NOMO-1 treated with dmso at 0.1 percent for 144 hours (cell line): ENCODE results near the gene LIMS1.
"Not testable (repeated sequence)": the region's sequence is repeated elsewhere in the genome, so short reads cannot be mapped to it uniquely, and the experiment has no call there.

Experiments
- DNase-seq: peaks from one replicate; lab custom pipeline; 2025; ENCODE audit not compliant: unreplicated experiment; lab: John Stamatoyannopoulos, UW

The LIMS1 gene

GRCh38 chr2:108657517-108657916 is 123.2 kb downstream of the LIMS1 start:
- DNase-seq = peak; percentile 11

GRCh38 chr2:108658553-108658952 is 124.3 kb downstream of the LIMS1 start:
- DNase-seq = not testable (repeated sequence)

GRCh38 chr2:108661493-108661892 is 127.2 kb downstream of the LIMS1 start:
- DNase-seq = not testable (repeated sequence)

GRCh38 chr2:108662207-108662612 is 127.9 kb downstream of the LIMS1 start:
- DNase-seq = not testable (repeated sequence)

DNA sequence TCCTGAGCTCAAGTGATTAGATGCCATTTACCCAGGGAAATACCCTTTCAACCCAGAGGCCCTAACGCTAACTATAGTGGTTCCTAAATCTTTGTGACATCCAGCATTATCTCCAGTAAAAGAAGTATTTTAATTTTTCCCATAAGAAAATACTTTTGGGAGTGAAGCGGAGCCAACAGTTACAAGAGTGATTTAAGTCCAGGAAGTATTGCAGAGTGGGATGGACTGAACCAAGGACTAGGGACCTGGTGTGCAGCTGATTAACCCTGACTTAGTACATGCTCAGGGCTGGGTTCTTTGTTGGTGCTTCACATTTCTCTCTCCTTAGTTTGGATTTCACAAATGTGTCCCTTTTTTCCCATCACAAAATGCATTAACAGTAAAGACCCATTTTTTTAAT is 129.1 kb downstream of the LIMS1 start:
- not testable (repeated sequence) for DNase-seq

- DNase-seq = not testable (repeated sequence)
Measured at GRCh38 chr2:108664089-108664488, 129.8 kb downstream of the LIMS1 start.

DNA sequence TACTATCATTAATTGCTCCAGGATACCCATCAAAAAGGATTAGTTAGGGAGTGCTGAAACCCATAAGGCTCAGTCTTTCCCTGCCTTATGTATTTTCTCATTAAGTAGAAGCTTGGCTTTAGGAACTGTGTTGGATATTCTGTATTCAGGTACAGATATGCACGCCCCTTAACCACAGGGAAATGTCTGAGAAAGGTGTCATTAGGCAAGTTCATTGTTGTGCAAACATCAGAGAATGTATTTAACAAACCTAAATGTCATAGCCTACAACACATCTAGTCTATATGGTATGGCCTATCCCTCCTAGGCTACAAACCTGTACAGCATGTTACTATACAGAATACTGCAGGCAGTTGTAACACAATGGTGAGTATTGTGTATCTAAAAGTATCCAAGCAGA is 130.7 kb downstream of the LIMS1 start:
- DNase-seq = not testable (repeated sequence)

- DNase-seq = not testable (repeated sequence)
Measured at GRCh38 chr2:108665975-108666374, 131.7 kb downstream of the LIMS1 start.

- not testable (repeated sequence) for DNase-seq
Measured at GRCh38 chr2:108667140-108667539, 132.9 kb downstream of the LIMS1 start.

DNA sequence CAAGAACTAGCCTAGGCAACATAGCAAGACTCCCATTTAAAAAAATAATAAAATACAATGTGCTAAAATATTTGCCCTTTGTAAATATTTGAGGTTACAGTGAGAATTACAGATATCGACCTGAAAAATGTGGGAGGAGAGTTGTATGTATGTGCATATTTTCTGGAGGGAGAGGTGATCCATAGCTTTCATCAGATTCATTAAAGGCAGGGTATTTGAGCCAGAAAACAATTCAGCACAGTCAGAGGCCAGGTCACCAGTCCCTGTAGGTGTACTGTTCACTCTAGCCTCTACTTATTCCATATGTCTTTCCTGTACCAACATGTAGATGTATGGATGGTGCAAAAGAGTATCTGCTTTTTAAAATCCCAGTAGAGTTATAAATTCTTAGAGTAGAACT is 136.0 kb downstream of the LIMS1 start:
- not testable (repeated sequence) for DNase-seq

DNA sequence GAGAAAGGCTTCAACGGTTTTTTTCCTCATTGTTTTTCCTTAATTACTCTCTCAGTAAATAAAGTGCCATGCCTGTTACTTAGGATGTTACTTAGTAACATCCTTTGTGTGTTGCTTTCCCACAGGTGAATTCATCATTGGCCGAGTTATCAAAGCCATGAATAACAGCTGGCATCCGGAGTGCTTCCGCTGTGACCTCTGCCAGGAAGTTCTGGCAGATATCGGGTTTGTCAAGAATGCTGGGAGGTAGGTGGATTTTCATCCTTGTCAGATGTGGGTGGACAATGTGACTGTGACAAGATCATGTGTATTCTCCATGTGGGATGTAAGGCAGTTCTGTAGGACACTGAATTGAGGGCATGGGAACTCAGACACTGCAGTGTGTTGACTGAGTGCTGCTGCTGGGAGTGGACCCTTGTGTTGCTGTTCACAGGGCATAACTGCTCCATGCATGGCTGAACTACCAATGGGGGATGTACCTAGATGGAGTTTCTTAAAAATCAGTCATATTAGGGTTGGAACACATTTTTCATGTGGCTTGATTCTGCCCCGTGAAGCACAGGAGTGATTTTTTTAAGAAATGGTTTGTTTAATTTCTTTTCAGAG is 138.0 kb downstream of the LIMS1 start:
- DNase-seq = not testable (repeated sequence)

- not testable (repeated sequence) for DNase-seq
Measured at GRCh38 chr2:108676522-108676921, 142.3 kb downstream of the LIMS1 start.

DNA sequence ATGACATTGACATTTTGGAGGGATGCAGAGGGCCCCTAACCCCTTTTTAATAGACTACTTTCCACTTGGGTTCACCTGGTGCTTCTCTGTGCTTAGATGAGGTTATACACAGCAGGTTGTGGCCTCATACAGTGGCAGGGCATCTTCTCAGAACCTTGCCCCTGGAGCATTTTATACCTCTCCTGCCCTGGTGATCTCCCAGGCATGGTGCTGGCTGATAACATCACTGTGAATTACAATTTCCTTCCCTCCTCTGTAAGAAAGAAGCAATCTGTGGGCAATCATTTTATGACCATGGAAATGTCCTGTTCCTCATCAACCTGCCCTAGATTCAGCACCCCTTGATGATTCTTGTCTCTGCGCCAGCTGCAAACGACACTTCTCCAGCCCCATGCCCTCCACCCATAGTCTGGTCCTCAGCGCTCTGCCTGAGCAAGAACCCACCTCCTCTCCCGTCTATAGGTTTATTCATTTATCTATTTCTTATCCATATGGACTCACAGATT is 143.0 kb downstream of the LIMS1 start:
- DNase-seq = not testable (repeated sequence)

GRCh38 chr2:108678198-108678651 is 144.0 kb downstream of the LIMS1 start:
- DNase-seq = not testable (repeated sequence)

DNA sequence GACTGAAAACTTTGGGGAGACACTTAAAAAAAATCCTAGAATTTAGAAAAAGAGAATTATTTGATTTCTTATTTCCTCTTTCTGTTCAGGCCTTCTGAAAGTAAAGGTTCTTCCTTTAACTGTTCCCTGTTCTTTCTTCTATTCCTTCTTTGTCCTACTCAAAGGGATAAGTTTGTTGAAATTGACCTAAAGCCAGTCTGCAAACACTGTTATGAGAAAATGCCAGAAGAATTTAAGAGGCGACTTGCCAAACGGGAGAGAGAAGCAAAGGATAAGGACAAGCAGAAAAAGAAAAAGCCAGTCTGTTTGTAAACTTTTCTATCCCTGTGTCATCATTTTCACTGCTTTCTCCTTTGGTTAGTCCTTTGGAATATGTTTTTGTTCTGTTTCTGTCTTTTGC is 146.5 kb downstream of the LIMS1 start:
- DNase-seq = not testable (repeated sequence)

- DNase-seq = not testable (repeated sequence)
Measured at GRCh38 chr2:108688818-108689756, 154.8 kb downstream of the LIMS1 start.

DNA sequence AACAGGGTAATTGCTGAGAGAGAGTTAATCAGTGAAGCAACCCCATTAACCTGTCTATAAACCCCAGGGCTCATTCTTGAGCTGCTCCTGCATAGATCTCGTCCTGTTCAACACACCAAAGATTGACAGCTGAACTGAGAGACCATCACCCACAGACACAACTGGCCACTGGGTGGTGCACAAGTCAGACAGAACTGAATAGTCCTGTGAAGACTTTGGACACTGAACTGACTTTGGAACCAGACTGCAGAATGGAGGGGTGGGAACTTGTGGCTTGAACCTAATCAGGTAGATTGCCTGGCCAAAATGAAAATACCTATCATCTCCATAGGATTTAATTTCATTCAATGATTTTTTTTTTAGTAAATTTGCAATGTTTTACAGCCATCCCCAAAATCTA is 155.7 kb downstream of the LIMS1 start:
- DNase-seq = not testable (repeated sequence)

DNA sequence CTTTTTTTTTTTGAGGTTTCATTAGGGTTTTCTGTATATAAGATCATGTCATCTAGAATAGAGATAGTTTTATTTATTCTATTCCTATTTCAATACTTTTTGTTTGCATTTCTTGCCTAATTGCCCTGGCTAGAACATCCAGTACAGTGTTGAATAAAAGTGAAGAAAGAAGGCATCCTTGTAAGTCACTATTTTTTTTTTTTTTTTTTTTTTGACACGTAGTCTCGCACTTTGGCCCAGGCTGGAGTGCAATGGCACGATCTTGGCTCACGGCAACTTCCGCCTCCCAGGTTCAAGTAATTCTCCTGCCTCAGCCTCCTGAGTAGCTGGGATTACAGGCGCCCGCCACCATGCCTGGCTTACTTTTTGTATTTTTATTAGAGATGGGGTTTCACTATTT is 157.2 kb downstream of the LIMS1 start:
- no peak for DNase-seq

- DNase-seq = no peak
Measured at GRCh38 chr2:108701208-108701607, 166.9 kb downstream of the LIMS1 start.

DNA sequence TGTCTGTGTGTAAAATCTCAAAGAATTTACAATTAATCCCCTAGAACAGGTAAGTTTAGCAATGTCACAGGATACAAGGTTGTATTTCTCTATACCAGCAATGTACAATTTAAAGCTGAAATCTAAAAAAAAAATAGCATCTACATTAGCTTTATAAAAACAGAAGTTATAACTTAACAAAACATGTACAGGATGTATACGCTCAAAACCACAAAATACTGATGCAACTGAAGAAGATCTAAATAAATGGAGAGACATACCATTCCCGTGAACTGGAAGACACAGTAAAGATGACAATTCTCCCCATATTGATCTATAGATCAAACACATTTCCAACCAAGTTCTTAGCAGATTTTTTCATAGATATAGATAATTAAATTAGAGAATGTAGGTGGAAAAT is 167.5 kb downstream of the LIMS1 start:
- DNase-seq = no peak

DNA sequence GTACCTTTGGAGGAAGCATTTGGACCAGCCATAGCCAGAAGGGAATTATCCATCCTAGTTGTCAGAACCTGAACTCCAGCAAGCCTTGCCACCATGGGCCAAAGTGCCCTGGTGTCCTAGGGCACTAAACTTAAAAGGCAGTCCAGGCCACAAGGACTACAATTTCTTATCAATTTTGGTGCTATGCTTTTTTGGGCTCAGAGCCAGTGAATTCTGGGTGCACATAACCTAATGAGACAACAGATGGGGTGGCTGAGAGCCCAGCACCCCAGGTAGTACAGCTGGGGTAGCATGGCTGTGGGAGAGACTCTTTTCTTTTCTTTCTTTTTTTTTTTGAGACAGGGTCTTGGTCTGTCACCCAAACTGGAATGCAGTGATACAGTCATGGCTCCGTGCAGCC is 170.6 kb downstream of the LIMS1 start:
- no peak for DNase-seq

- no peak for DNase-seq
Measured at GRCh38 chr2:108707300-108707699, 173.0 kb downstream of the LIMS1 start.
